Ovary (tissue), 9 donors: ENCODE results near the gene CADPS2. TPM values are rescaled to one million over a fixed set of nuclear protein-coding genes. Genes with fewer than 3 reads are reported as not detected.

ENCODE experiments used
- DNase-seq, 5 donors: peaks; one replicate each; pipeline ENCODE4 v3.0.0-alpha.2; 2019 to 2020
- H3K27ac ChIP-seq, 2 donors: fragments of 200-600 bp; one replicate each; pipeline versions ENCODE4 v1.5.1 to v1.8.0; 2019 to 2022
- H3K27me3 ChIP-seq: fragments of 200-600 bp; one replicate; pipeline ENCODE4 v1.8.0; 2022
- H3K36me3 ChIP-seq: fragments of 200-600 bp; sonication (generic); one replicate; pipeline ENCODE4 v1.5.1; 2019
- H3K4me1 ChIP-seq: one replicate; pipeline ENCODE4 v1.8.1; 2013; ENCODE audit warnings: mild to moderate bottlenecking, moderate library complexity; ENCODE audit not compliant: insufficient read depth
- H3K4me3 ChIP-seq: fragments of 200-600 bp; sonication (generic); one replicate; pipeline ENCODE4 v1.5.1; 2017
- H3K9me3 ChIP-seq, 2 donors: fragments of 200-600 bp in 1 of 2; sonication (generic) in 1 of 2; one replicate each; pipeline versions ENCODE4 v1.5.1 to v1.8.1; 2013 to 2019; ENCODE audit warnings: mild to moderate bottlenecking in 1 of 2, moderate library complexity in 1 of 2
- EP300 ChIP-seq: sonication (generic); formaldehyde crosslinking; IDR thresholded peaks from one replicate; pipeline ENCODE4 v1.6.1; 2017; ENCODE audit warnings: antibody characterized with exemption
- POLR2A ChIP-seq: fragments of 450-650 bp; IDR thresholded peaks from one replicate; pipeline ENCODE4 v1.6.1; 2017; ENCODE audit warnings: antibody characterized with exemption, mild to moderate bottlenecking, moderate library complexity
- WGBS, 3 donors: extraction: QIAGEN DNeasy Blood & Tissue Kit in 1 of 3; methylation state at CpG; one replicate each; pipeline versions ENCODE4 v1.1.5 to v1.1.7; 2013 to 2017; 5-methylcytosine and 5-hydroxymethylcytosine counted together
- intact Hi-C, 4 donors: fragments of 100-400 bp; cut with DNase I; formaldehyde crosslinking; loops; one replicate each; pipeline versions ENCODE4 v1.11.0 to v1.15.1; 2022 to 2023
- polyA plus RNA-seq, 2 donors: library from polyadenylated mRNA; stranded (reverse); fragments of 200-250 nt in 1 of 2; fragments of 350-450 nt in 1 of 2; fragmentation: Illumina TruSeq in 1 of 2; extraction: RNeasy Lipid Tissue Mini Kit (QIAGEN cat#74804) in 1 of 2; gene quantifications; one replicate each; pipeline ENCODE4 v1.2.3, GENCODE V29; 2013 to 2014
- total RNA-seq, 7 donors: library from RNA; depleted of rRNA in 2 of 7; stranded (reverse); fragments of >200 nt in 2 of 7; fragmentation: NEBNext Ultra II Directional in 3 of 7; extraction: Animal tissue kit (Norgen Biotek cat#: 25700) in 3 of 7; gene quantifications; one replicate each; pipeline versions ENCODE4 v1.1.0 to v1.2.4, GENCODE V29; 2016 to 2023
- TF ChIP-seq, protein P1 (sequence below), 3 donors: fragments of 450-650 bp in 2 of 3; fragments of 200-600 bp in 1 of 3; IDR thresholded peaks; one replicate each; pipeline versions ENCODE4 v1.5.1 to v1.8.0; 2016 to 2022; ENCODE audit warnings: antibody characterized with exemption in 3 of 3, mild to moderate bottlenecking in 1 of 3
- donor health status: DM: no; HTN: no; CAD: no; lungs with moderate emphysema.
- donor health status: DM: no; HTN: no; CAD: no.
- donor health status: Bipolar disorder and iron deficiency.
- donor health status: DM: yes; HTN: yes; CAD: no.
- donor health status: DM: no; HTN: no; CAD: no.
- donor health status: DM: yes; HTN: yes; CAD: no.

The CADPS2 gene
- total and polyA plus RNA-seq, 9 donors = 10.1 to 26.7 (median 16.6) TPM

DNA sequence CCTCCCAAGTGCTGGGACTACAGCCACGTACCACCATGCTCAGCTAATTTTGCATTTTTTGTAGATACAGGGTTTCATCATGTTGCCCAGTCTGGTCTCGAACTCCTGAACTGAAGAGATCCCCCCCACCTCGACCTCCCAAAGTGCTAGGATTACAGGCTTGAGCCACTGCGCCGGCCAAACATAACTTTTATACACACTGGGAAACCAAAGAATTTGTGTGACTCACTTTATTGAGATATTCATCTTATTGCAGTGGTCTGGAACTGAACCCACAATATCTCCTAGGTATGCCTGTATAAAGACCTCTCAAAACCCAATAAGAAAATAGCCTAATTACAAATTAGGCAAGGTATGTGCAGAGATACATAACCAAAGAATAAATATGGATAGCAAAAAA lies 399.1 kb downstream of the CADPS2 start:
- TF ChIP-seq, protein P1, sequence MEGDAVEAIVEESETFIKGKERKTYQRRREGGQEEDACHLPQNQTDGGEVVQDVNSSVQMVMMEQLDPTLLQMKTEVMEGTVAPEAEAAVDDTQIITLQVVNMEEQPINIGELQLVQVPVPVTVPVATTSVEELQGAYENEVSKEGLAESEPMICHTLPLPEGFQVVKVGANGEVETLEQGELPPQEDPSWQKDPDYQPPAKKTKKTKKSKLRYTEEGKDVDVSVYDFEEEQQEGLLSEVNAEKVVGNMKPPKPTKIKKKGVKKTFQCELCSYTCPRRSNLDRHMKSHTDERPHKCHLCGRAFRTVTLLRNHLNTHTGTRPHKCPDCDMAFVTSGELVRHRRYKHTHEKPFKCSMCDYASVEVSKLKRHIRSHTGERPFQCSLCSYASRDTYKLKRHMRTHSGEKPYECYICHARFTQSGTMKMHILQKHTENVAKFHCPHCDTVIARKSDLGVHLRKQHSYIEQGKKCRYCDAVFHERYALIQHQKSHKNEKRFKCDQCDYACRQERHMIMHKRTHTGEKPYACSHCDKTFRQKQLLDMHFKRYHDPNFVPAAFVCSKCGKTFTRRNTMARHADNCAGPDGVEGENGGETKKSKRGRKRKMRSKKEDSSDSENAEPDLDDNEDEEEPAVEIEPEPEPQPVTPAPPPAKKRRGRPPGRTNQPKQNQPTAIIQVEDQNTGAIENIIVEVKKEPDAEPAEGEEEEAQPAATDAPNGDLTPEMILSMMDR (IDR thresholded peaks at IDR 0.05) = no peak
- no peak for TF ChIP-seq POLR2A
- no peak for TF ChIP-seq EP300
- intact Hi-C loops = no loop called here
- no peaks in the 10 kb centered on the region for H3K27me3 ChIP-seq
- no peak overlapping the region for H3K4me3 ChIP-seq
- no peak overlapping the region for H3K27ac ChIP-seq
- H3K9me3 ChIP-seq = no peaks in the 10 kb centered on the region
- 89 to 96% (median 92%) methylated on average over 5 of the region's 5 CpGs for WGBS, 3 donors
- DNase-seq = no peak
- no peaks in the 10 kb centered on the region for H3K36me3 ChIP-seq
- no peaks in the 10 kb centered on the region for H3K4me1 ChIP-seq

DNA sequence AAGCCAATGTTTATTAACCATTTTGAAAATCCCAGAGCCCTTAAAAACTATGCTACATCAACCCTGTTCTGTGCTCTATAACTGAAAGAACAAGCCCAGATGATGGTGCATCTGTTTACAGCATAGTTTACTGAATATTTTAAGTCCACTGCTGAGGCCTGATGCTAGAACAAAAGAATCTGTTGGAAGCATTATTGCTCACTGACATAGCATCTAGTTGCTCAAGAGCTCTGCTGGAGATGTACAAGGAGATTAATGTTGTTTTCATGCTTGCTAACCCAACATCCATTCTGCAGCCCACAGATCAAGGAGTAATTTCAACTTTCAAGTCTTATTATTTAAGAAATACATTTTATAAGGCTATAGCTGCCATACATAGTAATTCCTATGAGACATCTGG lies 400.4 kb downstream of the CADPS2 start:
- H3K9me3 ChIP-seq = no peaks in the 10 kb centered on the region
- no peak for DNase-seq
- H3K4me1 ChIP-seq = no peaks in the 10 kb centered on the region
- intact Hi-C loops = no loop called here
- H3K4me3 ChIP-seq = no peak overlapping the region
- H3K36me3 ChIP-seq = no peaks in the 10 kb centered on the region
- no peaks in the 10 kb centered on the region for H3K27me3 ChIP-seq
- no peak overlapping the region for H3K27ac ChIP-seq
- TF ChIP-seq, protein P1 (IDR thresholded peaks at IDR 0.05) = no peak
- TF ChIP-seq EP300 = no peak
- TF ChIP-seq POLR2A = no peak

DNA sequence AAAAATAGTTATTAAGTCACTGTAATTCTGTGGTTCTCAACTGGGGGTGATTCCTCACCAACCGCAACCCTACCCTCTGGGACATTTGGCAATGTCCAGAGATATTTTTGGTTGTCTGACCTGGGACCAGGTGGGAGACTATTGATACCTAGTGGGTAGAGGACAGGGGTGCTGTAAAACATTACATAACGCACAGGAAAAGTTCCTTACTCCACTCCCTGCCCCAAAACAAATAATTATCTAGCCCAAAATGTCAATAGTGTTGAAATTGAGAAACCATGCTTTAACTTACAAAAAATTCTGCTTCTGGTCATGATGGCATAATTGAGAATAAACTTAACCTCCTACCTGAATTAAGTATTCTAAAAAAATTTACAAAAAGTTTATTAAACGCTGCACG lies 404.0 kb downstream of the CADPS2 start:
- 94 to 97% (median 96%) methylated on average over 4 of the region's 4 CpGs for whole genome bisulfite sequencing, 3 donors
- intact Hi-C loops = no loop called here

DNA sequence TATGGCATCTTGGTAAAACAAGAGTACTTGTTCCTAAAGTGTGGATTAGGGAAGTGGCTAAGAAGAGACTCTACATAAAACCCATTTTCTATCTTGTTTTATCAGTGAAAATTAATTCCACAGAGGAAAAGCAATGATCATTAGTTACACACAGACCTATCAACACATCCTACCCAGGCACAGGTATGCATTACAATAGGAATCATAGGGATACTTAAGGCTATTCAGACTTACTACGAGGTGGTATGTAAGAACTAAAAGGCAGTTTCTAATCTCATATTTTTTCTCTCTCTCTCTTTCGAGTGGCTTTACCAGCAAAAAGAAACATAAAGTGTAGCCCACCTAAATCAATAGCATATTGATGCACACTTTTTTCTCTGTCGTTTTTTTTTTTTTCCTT lies 415.4 kb downstream of the CADPS2 start:
- H3K4me3 ChIP-seq = no peak overlapping the region
- H3K27me3 ChIP-seq = no peaks in the 10 kb centered on the region
- H3K36me3 ChIP-seq = no peaks in the 10 kb centered on the region
- no peak for DNase-seq
- no peak overlapping the region for H3K27ac ChIP-seq
- TF ChIP-seq, protein P1 (IDR thresholded peaks at IDR 0.05) = no peak
- TF ChIP-seq EP300 (no peak), POLR2A (no peak)
- intact Hi-C loops = no loop called here
- H3K4me1 ChIP-seq = no peaks in the 10 kb centered on the region
- H3K9me3 ChIP-seq = no peaks in the 10 kb centered on the region
- 79 to 82% (median 82%) methylated on average over 3 of the region's 3 CpGs for WGBS, 3 donors

More for the DNA sequence above, 404.0 kb downstream of the CADPS2 start:
- no peak overlapping the region for H3K4me3 ChIP-seq
- H3K36me3 ChIP-seq = no peaks in the 10 kb centered on the region
- TF ChIP-seq, protein P1 (IDR thresholded peaks at IDR 0.05) = no peak
- TF ChIP-seq POLR2A (no peak), EP300 (no peak)
- no peak overlapping the region for H3K27ac ChIP-seq
- H3K9me3 ChIP-seq = no peaks in the 10 kb centered on the region
- H3K4me1 ChIP-seq = no peaks in the 10 kb centered on the region
- no peaks in the 10 kb centered on the region for H3K27me3 ChIP-seq
- DNase-seq = no peak

DNA sequence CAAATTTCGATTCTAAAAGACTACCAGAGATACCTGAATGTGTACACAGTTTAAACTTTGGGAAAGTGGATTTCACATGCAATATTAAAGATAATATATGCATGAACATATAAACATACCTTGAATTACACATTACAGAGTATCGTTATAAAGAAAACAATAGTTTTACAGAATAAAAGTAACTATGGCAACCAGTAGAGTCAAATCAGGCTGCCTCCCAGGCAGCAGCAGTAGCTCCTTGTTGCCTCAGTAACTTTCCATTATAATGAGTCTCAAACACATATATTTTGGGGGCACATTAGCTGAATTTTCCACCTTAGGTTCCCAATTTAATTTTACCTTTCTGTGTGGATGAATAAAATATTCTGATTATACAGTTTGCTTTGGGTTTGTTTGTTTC lies 417.3 kb downstream of the CADPS2 start:
- TF ChIP-seq POLR2A (no peak), EP300 (no peak)
- TF ChIP-seq, protein P1 (IDR thresholded peaks at IDR 0.05) = no peak
- Histone ChIP-seq H3K36me3 (no peaks in the 10 kb centered on the region), H3K4me1 (no peaks in the 10 kb centered on the region), H3K27me3 (no peaks in the 10 kb centered on the region), H3K27ac (no peak overlapping the region), H3K4me3 (no peak overlapping the region), H3K9me3 (no peaks in the 10 kb centered on the region)
- intact Hi-C loops = no loop called here
- no peak for DNase-seq
- 62 to 73% (median 71%) methylated on average over 2 of the region's 2 CpGs for WGBS, 3 donors
